GM20000 (cell line): ENCODE results near the gene TIMP2.
"Not testable (repeated sequence)": the region's sequence is repeated elsewhere in the genome, so short reads cannot be mapped to it uniquely, and the experiment has no call there.

Experiments used
- DNase-seq: peaks from one replicate; pipeline ENCODE4 v3.0.0; 2012; ENCODE audit warnings: low spot score
- TF ChIP-seq, protein P1 (sequence below): IDR thresholded peaks from 2 replicates; pipeline ENCODE4 v1.5.1; 2012; ENCODE audit warnings: mild to moderate bottlenecking, control low read depth; ENCODE audit errors: extremely low read depth, missing control alignments

TIMP2 gene

DNA sequence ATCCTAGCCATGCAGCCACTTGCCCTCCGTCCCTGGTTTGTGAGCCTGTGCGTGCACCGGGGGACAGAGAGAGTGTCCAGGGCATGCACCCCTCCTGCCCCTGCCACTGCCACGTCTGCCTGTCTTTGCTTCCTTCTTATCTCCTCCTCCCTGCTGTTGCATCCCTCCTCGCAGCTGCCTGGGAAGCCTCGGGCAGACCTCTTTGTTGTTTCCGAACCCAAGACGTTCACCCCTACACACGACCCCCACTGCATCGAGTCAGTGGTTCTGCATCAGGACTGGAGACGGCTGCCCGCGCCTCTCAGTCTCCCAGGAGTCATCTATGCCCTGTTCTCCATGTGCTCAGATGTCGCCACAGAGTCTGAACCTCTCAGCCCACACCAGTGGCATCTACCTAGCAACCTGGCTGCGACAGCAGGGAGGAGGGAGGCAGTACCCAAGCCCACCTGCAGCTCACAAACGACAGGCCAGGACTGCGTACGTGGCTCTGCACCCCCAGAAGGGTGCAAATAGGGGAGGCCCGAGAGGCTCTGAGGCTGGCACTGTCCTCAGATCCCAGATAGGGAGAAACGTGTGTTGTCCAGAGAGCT is 5.2 kb downstream of the TIMP2 start:
- DNase-seq: no peak
- TF ChIP-seq, protein P1, sequence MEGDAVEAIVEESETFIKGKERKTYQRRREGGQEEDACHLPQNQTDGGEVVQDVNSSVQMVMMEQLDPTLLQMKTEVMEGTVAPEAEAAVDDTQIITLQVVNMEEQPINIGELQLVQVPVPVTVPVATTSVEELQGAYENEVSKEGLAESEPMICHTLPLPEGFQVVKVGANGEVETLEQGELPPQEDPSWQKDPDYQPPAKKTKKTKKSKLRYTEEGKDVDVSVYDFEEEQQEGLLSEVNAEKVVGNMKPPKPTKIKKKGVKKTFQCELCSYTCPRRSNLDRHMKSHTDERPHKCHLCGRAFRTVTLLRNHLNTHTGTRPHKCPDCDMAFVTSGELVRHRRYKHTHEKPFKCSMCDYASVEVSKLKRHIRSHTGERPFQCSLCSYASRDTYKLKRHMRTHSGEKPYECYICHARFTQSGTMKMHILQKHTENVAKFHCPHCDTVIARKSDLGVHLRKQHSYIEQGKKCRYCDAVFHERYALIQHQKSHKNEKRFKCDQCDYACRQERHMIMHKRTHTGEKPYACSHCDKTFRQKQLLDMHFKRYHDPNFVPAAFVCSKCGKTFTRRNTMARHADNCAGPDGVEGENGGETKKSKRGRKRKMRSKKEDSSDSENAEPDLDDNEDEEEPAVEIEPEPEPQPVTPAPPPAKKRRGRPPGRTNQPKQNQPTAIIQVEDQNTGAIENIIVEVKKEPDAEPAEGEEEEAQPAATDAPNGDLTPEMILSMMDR: no peak

DNA sequence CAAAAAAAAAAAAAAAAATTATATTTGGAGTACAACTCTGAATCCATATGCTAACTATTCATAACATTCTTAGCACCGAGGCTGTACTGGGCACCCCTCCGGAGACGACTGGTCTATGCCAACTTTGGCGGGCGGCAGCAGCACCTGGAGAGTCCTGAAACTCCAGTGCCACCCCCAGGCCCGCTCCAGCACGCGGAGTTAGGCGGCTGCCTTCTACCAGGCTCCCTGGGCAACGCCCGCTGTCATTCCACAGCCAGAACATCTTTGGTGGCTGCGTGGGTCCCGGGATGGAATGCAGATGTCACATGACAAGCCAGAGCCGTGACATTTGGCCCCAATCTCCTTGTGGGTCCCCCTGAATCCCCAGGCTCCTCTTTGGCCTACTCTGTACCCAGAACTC is 6.2 kb downstream of the TIMP2 start:
- TF ChIP-seq, protein P1: no peak
- no peak for DNase-seq

DNA sequence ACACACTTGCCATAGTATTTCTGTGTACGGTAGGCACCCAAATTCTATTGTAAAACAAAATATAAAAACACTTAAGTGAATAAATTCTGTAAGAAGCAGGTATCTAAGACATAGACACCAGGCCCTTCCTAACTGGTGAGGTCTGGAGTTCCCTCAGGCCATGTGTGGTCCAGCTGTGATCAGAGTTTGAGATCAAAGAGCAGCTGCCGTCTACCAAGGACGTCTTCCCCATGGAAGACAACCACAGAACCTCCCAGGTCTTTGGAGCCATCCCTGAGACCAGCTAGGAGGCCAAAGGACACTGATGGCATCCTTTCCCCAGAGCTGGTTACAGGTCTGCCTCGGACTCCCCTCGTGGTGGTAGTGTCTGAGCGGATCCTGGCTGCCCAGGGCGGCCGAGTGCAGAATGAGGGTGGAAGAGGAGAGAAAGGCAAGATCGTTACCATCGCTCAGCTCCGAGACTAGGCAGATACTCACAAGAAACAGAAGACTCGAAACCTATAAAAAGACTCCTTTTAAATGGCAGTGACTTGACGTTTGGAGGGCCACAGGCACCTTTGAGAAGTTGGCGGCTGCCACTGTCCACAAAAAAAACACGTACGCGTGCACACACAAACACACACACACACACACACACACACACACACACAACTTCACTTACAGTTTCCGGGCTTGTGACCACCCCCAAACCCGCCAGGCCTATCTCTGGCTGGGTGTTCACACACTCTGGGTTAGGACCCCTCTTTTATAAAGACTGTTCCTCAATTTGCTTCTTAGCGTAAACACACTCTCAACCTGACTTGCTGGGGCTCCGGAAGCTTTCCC is 7.5 kb downstream of the TIMP2 start:
- no peak for DNase-seq
- TF ChIP-seq, protein P1: no peak

DNA sequence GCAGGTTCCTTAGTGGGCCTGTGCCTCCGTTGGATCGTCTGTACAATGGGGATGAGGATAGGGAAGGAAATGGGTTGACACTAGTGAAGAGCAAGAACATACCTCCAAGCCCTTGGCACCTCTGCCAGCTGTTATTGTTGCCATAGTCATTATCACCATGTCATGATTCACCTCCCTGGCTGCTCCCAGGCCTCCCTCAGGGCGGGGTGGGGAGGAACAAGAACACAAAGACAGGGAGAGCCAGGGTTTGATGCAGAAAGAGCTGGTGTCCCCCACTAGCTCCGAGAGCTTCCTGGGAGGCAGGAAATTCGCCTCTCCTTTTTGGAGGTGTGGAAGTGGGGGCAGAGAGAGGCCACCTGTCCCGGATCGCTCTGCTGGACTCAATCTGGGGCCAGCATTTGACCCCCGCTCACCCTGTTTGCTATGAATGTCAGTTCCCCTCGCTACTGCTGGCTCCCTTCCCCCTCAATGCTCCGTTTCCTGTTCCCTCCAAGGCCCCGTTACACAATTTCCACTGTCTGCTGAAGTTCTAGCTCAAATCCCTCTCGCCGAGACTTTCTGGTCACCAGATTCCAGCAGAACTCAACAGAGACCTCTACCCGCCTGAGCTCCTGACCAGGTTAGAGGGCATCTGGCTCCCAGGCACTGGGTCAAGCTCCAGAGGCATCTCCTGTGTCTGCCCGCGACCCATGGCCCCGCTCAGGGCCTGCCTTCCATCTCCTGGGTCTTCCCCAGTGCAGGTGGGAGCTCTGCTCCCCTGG is 9.1 kb downstream of the TIMP2 start:
- TF ChIP-seq, protein P1: no peak
- DNase-seq: no peak

DNA sequence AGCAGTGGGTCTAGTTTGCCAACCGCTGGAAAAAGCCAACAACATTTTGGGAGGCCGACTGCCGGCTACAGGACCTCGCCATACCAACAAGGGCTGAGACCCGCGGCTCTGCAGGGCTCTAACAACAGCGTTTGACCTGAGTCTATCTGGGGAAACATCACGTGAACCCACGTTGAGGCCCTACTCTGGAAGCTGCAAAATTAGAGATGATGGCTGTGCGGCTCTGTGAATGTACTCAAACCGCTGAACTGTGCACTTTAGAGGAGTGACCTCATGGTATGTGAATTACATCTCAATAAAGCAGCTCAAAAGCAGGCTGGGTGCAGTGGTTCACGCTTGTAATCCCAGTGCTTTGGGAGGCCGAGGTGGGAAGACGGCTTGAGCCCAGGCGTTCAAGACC is 12.1 kb downstream of the TIMP2 start:
- TF ChIP-seq, protein P1: no peak
- DNase-seq: no peak

DNA sequence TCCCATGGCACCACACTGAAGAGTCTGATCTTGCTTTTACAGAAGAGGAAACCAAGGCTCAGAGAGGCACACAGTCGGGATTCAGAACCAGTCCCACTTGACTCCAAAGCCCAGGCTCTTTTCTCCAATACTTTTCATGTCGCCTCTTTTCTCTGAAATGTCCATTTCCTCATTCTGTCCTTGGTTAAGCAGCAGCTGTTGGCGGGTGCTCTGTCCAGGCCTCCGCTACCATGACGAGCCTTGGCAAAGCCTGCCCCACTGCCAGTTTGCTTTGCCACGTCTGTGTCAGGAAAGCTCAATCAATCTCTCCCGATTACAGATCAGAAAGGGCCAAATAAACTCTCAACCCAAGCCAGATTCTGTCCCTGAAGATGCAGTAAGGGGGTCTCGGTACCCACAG is 13.1 kb downstream of the TIMP2 start:
- TF ChIP-seq, protein P1: no peak
- no peak for DNase-seq

DNA sequence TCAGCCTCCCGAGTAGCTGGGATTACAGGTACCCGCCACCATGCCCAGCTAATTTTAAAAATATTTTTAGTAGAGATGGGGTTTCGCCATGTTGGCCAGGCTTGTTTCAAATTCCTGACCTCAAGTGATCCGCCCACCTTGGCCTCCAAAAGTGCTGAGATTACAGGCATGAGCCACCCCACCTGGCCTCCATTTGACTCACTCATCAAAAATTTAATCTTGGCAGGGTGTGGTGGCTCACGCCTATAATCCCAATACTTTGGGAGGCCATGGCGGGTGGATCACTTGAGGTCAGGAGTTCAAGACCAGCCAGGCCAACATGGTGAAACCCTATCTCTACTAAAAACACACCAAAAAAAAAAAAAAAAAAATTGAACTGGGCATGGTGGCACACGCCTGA is 13.6 kb downstream of the TIMP2 start:
- not testable (repeated sequence) for DNase-seq
